GM23248 (cell line): ENCODE measurements around the gene RACK1. TPM values are rescaled to one million over a fixed set of nuclear protein-coding genes. Genes with fewer than 3 reads are reported as not detected.
"Not testable (repeated sequence)": the region's sequence is repeated elsewhere in the genome, so short reads cannot be mapped to it uniquely, and the experiment has no call there.

Experiments
- DNase-seq: peaks from one replicate; pipeline ENCODE4 v3.0.0-alpha.2; 2015
- H2AFZ ChIP-seq: fragments of 200-600 bp; sonication (generic); 2 replicates; pipeline ENCODE4 v1.6.1; 2016; ENCODE audit warnings: antibody characterized with exemption
- H3F3A ChIP-seq: fragments of 200-600 bp; sonication (generic); 2 replicates; pipeline ENCODE4 v1.6.1; 2016; ENCODE audit warnings: mild to moderate bottlenecking, antibody characterized with exemption, mixed run types; ENCODE audit not compliant: insufficient read depth
- H3K27ac ChIP-seq: fragments of 200-600 bp; sonication (generic); 2 replicates; pipeline ENCODE4 v1.5.1; 2016; ENCODE audit warnings: mild to moderate bottlenecking
- H3K27me3 ChIP-seq: fragments of 200-600 bp; sonication (generic); replicated peaks from 2 replicates; pipeline ENCODE4 v1.6.1; 2016; ENCODE audit warnings: mild to moderate bottlenecking; ENCODE audit not compliant: insufficient read depth
- H3K36me3 ChIP-seq: fragments of 200-600 bp; sonication (generic); 2 replicates; pipeline ENCODE4 v1.6.1; 2016; ENCODE audit warnings: low read depth, mild to moderate bottlenecking
- H3K4me1 ChIP-seq: fragments of 200-600 bp; sonication (generic); 2 replicates; pipeline ENCODE4 v1.6.1; 2016; ENCODE audit warnings: mild to moderate bottlenecking; ENCODE audit not compliant: insufficient read depth
- H3K4me2 ChIP-seq: fragments of 200-600 bp; sonication (generic); one replicate; pipeline ENCODE4 v1.6.1; 2016; ENCODE audit warnings: mild to moderate bottlenecking; ENCODE audit not compliant: unreplicated experiment
- H3K4me3 ChIP-seq: fragments of 200-600 bp; sonication (generic); 2 replicates; pipeline ENCODE4 v1.5.1; 2016; ENCODE audit warnings: mild to moderate bottlenecking
- H3K79me2 ChIP-seq: fragments of 200-600 bp; sonication (generic); 2 replicates; pipeline ENCODE4 v1.6.1; 2016; ENCODE audit warnings: mild to moderate bottlenecking; ENCODE audit not compliant: insufficient read depth
- H3K9ac ChIP-seq: fragments of 200-600 bp; sonication (generic); 2 replicates; pipeline ENCODE4 v1.6.1; 2016; ENCODE audit warnings: mild to moderate bottlenecking
- H3K9me2 ChIP-seq: fragments of 200-600 bp; sonication (generic); 2 replicates; pipeline ENCODE4 v1.6.1; 2016; ENCODE audit warnings: mixed run types, mild to moderate bottlenecking, moderate library complexity; ENCODE audit not compliant: insufficient read depth
- H3K9me3 ChIP-seq: fragments of 200-600 bp; sonication (generic); one replicate; pipeline ENCODE4 v1.6.1; 2017; ENCODE audit warnings: low read depth
- H4K20me1 ChIP-seq: fragments of 200-600 bp; sonication (generic); 2 replicates; pipeline ENCODE4 v1.6.0; 2016; ENCODE audit not compliant: insufficient read depth
- EZH2 ChIP-seq: fragments of 200-600 bp; sonication (generic); IDR thresholded peaks from 2 replicates; pipeline ENCODE4 v1.6.1; 2018; ENCODE audit warnings: antibody characterized with exemption, mild to moderate bottlenecking; ENCODE audit not compliant: insufficient read depth, poor library complexity, severe bottlenecking
- EZH2phosphoT487 ChIP-seq: fragments of 200-600 bp; sonication (generic); IDR thresholded peaks from 2 replicates; pipeline ENCODE4 v1.6.1; 2018; ENCODE audit warnings: antibody characterized with exemption, moderate library complexity, mild to moderate bottlenecking, low read depth; ENCODE audit not compliant: insufficient read depth
- WGBS, 2 experiments: methylation state at CpG; one replicate each; pipeline ENCODE4 v1.1.6; 2015 to 2017; ENCODE audit warnings: low lambda C conversion rate in 2 of 2, low coverage in 1 of 2; ENCODE audit errors: missing lambda C conversion rate in 2 of 2; 5-methylcytosine and 5-hydroxymethylcytosine counted together
- in situ Hi-C: fragments of 300-500 bp; cut with MboI; formaldehyde crosslinking; loops from 2 replicates; pipeline ENCODE4 v1.15.0; 2020
- polyA plus RNA-seq: library from polyadenylated mRNA; unstranded; fragments of >200 nt; fragmentation: Nextera tagmentation; extraction: Ambion mirVana; gene quantifications from 2 replicates; pipeline ENCODE4 v1.2.1, GENCODE V29; 2016
- total RNA-seq: library from RNA; depleted of rRNA; stranded (reverse); fragments of >200 nt; shearing (Covaris generic); gene quantifications from 2 replicates; pipeline ENCODE4 v1.2.3, GENCODE V29; 2014

RACK1 gene
- total and polyA plus RNA-seq, 2 experiments from 2014 or later, result 837 to 3,224 TPM

DNA sequence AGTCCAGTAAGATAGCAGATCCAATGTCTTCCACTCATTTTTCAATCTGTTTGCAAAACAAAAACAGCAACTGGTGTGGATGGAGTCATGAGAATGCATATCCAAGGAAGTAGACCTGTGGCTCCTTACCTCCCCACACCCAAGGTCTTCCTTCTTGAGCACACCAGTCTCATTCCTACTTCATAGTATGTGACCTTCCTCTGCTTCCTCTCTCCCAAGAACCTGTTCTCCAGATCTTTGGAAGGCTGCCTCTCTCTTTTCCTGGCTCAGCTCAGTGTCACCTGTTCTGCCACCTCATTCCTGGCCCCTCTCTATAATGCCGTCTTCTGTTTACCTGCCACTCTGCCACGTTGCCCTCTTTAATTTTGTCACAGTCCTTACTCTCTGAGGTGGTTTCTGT is 30.8 kb downstream of the RACK1 start:
- no peaks in the 10 kb centered on the region for H3K27me3 ChIP-seq
- H4K20me1 ChIP-seq, result no peaks in the 10 kb centered on the region
- H3K36me3 ChIP-seq, result no peaks in the 10 kb centered on the region
- TF ChIP-seq EZH2 (no peak), EZH2phosphoT487 (no peak)
- H3K9ac ChIP-seq, result no peak overlapping the region
- in situ Hi-C loops, result no loop called here
- H3K27ac ChIP-seq, result no peak overlapping the region
- H3K4me1 ChIP-seq, result no peaks in the 10 kb centered on the region
- no peak for DNase-seq
- no peaks in the 10 kb centered on the region for H3K9me2 ChIP-seq
- H3K4me3 ChIP-seq, result no peak overlapping the region
- no peak overlapping the region for H2AFZ ChIP-seq
- no peak overlapping the region for H3K4me2 ChIP-seq
- 66 to 67% methylated on average over 2 of the region's 2 CpGs for WGBS, 2 experiments
- peaks cover 21% of the 10 kb centered on the region for H3F3A ChIP-seq
- H3K79me2 ChIP-seq, result no peaks in the 10 kb centered on the region
- no peaks in the 10 kb centered on the region for H3K9me3 ChIP-seq

- H3K4me2 ChIP-seq, result no peak overlapping the region
- DNase-seq, result no peak
- no peak overlapping the region for H3K27ac ChIP-seq
- no peaks in the 10 kb centered on the region for H3K79me2 ChIP-seq
- TF ChIP-seq EZH2, result no peak
- no peak for TF ChIP-seq EZH2phosphoT487
- peaks cover 19% of the 10 kb centered on the region for H3F3A ChIP-seq
- no peaks in the 10 kb centered on the region for H3K9me3 ChIP-seq
- no peak overlapping the region for H2AFZ ChIP-seq
- in situ Hi-C loops, result no loop called here
- H3K36me3 ChIP-seq, result no peaks in the 10 kb centered on the region
- no peak overlapping the region for H3K9ac ChIP-seq
- no peak overlapping the region for H3K4me3 ChIP-seq
- no peaks in the 10 kb centered on the region for H3K27me3 ChIP-seq
- no peaks in the 10 kb centered on the region for H4K20me1 ChIP-seq
- no peaks in the 10 kb centered on the region for H3K4me1 ChIP-seq
- 79 to 82% methylated on average over 6 of the region's 6 CpGs for WGBS, 2 experiments
- H3K9me2 ChIP-seq, result no peaks in the 10 kb centered on the region
These were observed 31.6 kb downstream of the RACK1 start for GRCh38 chr5:181212080-181212479.

- Histone ChIP-seq H3K4me2 (no peak overlapping the region), H3K9me2 (no peaks in the 10 kb centered on the region), H3K36me3 (no peaks in the 10 kb centered on the region), H3K9me3 (no peaks in the 10 kb centered on the region), H3K27ac (no peak overlapping the region), H3F3A (peaks cover 19% of the 10 kb centered on the region), H2AFZ (no peak overlapping the region), H3K9ac (no peak overlapping the region), H3K79me2 (no peaks in the 10 kb centered on the region), H3K4me1 (no peaks in the 10 kb centered on the region), H3K4me3 (no peak overlapping the region), H4K20me1 (no peaks in the 10 kb centered on the region), H3K27me3 (no peaks in the 10 kb centered on the region)
- in situ Hi-C loops, result no loop called here
- WGBS, 2 experiments, result 64 to 70% methylated on average over 7 of the region's 7 CpGs
- no peak for DNase-seq
- TF ChIP-seq EZH2phosphoT487 (no peak), EZH2 (no peak)
These were observed 32.5 kb downstream of the RACK1 start for GRCh38 chr5:181211208-181211607.

GRCh38 chr5:181210698-181211097 is 33.0 kb downstream of the RACK1 start:
- DNase-seq, H3K79me2 ChIP-seq, H3K4me3 ChIP-seq, H3K36me3 ChIP-seq, H3K9me3 ChIP-seq, H3K27me3 ChIP-seq, H3K4me2 ChIP-seq, in situ Hi-C loops, H4K20me1 ChIP-seq, H3K4me1 ChIP-seq, H3K9me2 ChIP-seq, H2AFZ ChIP-seq, H3K9ac ChIP-seq, H3K27ac ChIP-seq: not testable (repeated sequence)
- WGBS, 2 experiments, result 79 to 80% methylated on average over 17 of the region's 17 CpGs
- H3F3A ChIP-seq, result peaks cover 22% of the 10 kb centered on the region

- H3K4me1 ChIP-seq, in situ Hi-C loops, H3K4me2 ChIP-seq, H4K20me1 ChIP-seq, H3K9me3 ChIP-seq, H2AFZ ChIP-seq, H3K9me2 ChIP-seq, H3K27me3 ChIP-seq, H3K27ac ChIP-seq, H3K79me2 ChIP-seq, H3K9ac ChIP-seq, DNase-seq, H3K4me3 ChIP-seq, H3K36me3 ChIP-seq: not testable (repeated sequence)
- H3F3A ChIP-seq, result peaks cover 22% of the 10 kb centered on the region
- 61 to 73% methylated on average over 11 of the region's 11 CpGs for WGBS, 2 experiments
These were observed 33.6 kb downstream of the RACK1 start for GRCh38 chr5:181210148-181210547.

DNA sequence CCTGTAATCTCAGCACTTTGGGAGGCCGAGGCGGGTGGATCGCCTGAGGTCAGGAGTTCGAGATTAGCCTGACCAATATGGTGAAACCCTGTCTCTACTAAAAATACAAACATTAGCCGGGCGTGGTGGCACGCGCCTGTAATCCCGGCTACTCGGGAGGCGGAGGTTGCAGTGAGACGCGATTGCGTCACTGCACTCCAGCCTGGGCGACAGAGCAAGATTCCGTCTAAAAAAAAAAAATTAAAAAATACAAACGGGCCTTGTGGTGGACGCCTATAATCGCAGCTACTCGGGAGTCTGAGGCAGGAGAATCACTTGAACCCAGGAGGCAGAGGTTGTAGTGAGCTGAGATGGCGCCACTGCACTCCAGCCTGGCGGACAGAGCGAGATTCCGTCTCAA is 34.7 kb downstream of the RACK1 start:
- peaks cover 22% of the 10 kb centered on the region for H3F3A ChIP-seq
- H3K9me2 ChIP-seq, H2AFZ ChIP-seq, H3K79me2 ChIP-seq, H3K4me3 ChIP-seq, H3K27ac ChIP-seq, in situ Hi-C loops, H3K9ac ChIP-seq, DNase-seq, H3K9me3 ChIP-seq, H3K4me2 ChIP-seq, H3K36me3 ChIP-seq, H3K27me3 ChIP-seq, H4K20me1 ChIP-seq, H3K4me1 ChIP-seq: not testable (repeated sequence)
- WGBS, 2 experiments, result 83 to 86% methylated on average over 19 to 24 of the region's 24 CpGs
